Measurements from ENCODE around the gene DNAJC13.

GRCh38 chr3:132519914-132520313 lies 102.6 kb downstream of the DNAJC13 start:
- TF ChIP-seq PATZ1 (CRISPR knock-in tag; IDR thresholded peaks at IDR 0.05; ENCODE audit: borderline replicate concordance) (no peak), RARB (CRISPR knock-in tag; IDR thresholded peaks at IDR 0.05) (no peak), OSR1 (CRISPR knock-in tag; IDR thresholded peaks at IDR 0.05) (no peak), GLIS3 (CRISPR knock-in tag; IDR thresholded peaks at IDR 0.05) (no peak)
